Caco-2 (cell line): Measurements from ENCODE around the gene RPRD1A. TPM values are rescaled to one million over a fixed set of nuclear protein-coding genes. Genes with fewer than 3 reads are reported as not detected.

Experiments used
- BruUV-seq: library from RNA; stranded (reverse); fragments of 400-500 nt; replicated peaks from 2 replicates; lab custom pipeline; 2021; lab: Mats Ljungman, UMichigan
- CTCF ChIA-PET: fragments of 300-600 bp; sonication (Branson Sonifier 250); formaldehyde crosslinking; loops from one replicate; lab custom pipeline; 2022; ENCODE audit warnings: antibody characterized with exemption; lab: Charles Lee
- POLR2A ChIA-PET: fragments of 300-600 bp; sonication (Branson Sonifier 250); formaldehyde crosslinking; loops from one replicate; lab custom pipeline; 2022; ENCODE audit warnings: antibody characterized with exemption; lab: Charles Lee
- DNase-seq, 2 experiments: peaks; one replicate each; pipeline versions ENCODE4 v3.0.0 to v3.0.0-alpha.2; 2020 to 2022
- H3K27me3 ChIP-seq: replicated peaks from 2 replicates; pipeline ENCODE4 v1.6.0; 2011; ENCODE audit warnings: low read length; ENCODE audit not compliant: control insufficient read depth, insufficient read depth
- H3K36me3 ChIP-seq: 2 replicates; pipeline ENCODE4 v1.5.1; 2011; ENCODE audit warnings: low read length; ENCODE audit not compliant: control insufficient read depth, insufficient read depth
- H3K4me1 ChIP-seq: fragments of 250-450 bp; sonication (Bioruptor Pico); 2 replicates; pipeline ENCODE4 v1.5.1; 2020; ENCODE audit warnings: mild to moderate bottlenecking
- H3K4me3 ChIP-seq: 2 replicates; pipeline ENCODE4 v1.5.1; 2011; ENCODE audit warnings: low read depth, mild to moderate bottlenecking, control low read depth, low read length
- H3K9me3 ChIP-seq: fragments of 250-450 bp; sonication (Bioruptor Pico); 2 replicates; pipeline ENCODE4 v1.5.1; 2020; ENCODE audit warnings: mild to moderate bottlenecking, moderate library complexity
- H3K27ac Mint-ChIP-seq: one replicate; pipeline ENCODE4 v1.8.0; 2022; ENCODE audit warnings: mixed read lengths; ENCODE audit not compliant: unreplicated experiment
- H3K27me3 Mint-ChIP-seq: one replicate; pipeline ENCODE4 v1.8.0; 2022; ENCODE audit warnings: mixed read lengths; ENCODE audit not compliant: insufficient read depth, unreplicated experiment
- H3K36me3 Mint-ChIP-seq: one replicate; pipeline ENCODE4 v1.8.0; 2022; ENCODE audit warnings: mild to moderate bottlenecking, mixed read lengths; ENCODE audit not compliant: insufficient read depth, unreplicated experiment
- H3K4me1 Mint-ChIP-seq: one replicate; pipeline ENCODE4 v1.8.0; 2022; ENCODE audit warnings: low read depth, mixed read lengths; ENCODE audit not compliant: unreplicated experiment
- H3K4me3 Mint-ChIP-seq: one replicate; pipeline ENCODE4 v1.8.0; 2022; ENCODE audit warnings: mild to moderate bottlenecking, moderate library complexity, mixed read lengths; ENCODE audit not compliant: unreplicated experiment
- H3K9me3 Mint-ChIP-seq: one replicate; pipeline ENCODE4 v1.8.0; 2022; ENCODE audit warnings: mixed read lengths; ENCODE audit not compliant: unreplicated experiment
- intact Hi-C: fragments of 100-400 bp; cut with micrococcal nuclease; formaldehyde crosslinking; loops from one replicate; pipeline ENCODE4 v1.10.0; 2022; ENCODE audit not compliant: unreplicated experiment
- total RNA-seq: library from RNA; stranded (reverse); gene quantifications from 2 replicates; pipeline ENCODE4 v1.2.3, GENCODE V29; 2022
- TF ChIP-seq, protein P1 (sequence below), 2 experiments: fragments of 200-600 bp in 1 of 2; IDR thresholded peaks; 1 replicate in 1 of 2; 2 replicates in 1 of 2; pipeline versions ENCODE4 v1.5.1 to v1.8.0; 2011 to 2022; ENCODE audit warnings: antibody characterized with exemption in 1 of 2, control low read depth in 1 of 2, inconsistent platforms in 1 of 2, low read depth in 1 of 2, low read length in 1 of 2, mild to moderate bottlenecking in 1 of 2, moderate library complexity in 1 of 2; ENCODE audit not compliant: insufficient read depth in 1 of 2, severe bottlenecking in 1 of 2, unreplicated experiment in 1 of 2

The RPRD1A gene
- total RNA-seq, 1 experiment from 2014 or later: 18.9 TPM

DNA sequence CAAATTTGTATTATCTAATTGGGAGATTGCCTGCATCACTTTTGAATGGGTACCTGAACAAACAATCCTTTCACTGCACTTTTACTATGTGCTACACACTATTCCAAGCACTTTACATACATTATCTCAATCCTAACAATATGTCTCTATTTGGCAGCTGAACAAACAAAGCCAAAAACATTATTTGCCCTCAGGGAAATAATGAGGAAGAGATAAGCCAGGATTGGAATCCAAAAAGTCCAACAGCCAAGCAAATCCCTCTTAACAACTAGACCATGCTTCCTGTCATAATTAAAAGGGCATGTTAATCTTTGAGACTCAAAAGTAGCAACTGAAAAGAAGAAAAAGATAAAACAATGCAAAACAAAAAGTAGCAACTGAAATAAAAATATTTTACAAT lies 32.1 kb downstream of the RPRD1A start:
- TF ChIP-seq, protein P1, sequence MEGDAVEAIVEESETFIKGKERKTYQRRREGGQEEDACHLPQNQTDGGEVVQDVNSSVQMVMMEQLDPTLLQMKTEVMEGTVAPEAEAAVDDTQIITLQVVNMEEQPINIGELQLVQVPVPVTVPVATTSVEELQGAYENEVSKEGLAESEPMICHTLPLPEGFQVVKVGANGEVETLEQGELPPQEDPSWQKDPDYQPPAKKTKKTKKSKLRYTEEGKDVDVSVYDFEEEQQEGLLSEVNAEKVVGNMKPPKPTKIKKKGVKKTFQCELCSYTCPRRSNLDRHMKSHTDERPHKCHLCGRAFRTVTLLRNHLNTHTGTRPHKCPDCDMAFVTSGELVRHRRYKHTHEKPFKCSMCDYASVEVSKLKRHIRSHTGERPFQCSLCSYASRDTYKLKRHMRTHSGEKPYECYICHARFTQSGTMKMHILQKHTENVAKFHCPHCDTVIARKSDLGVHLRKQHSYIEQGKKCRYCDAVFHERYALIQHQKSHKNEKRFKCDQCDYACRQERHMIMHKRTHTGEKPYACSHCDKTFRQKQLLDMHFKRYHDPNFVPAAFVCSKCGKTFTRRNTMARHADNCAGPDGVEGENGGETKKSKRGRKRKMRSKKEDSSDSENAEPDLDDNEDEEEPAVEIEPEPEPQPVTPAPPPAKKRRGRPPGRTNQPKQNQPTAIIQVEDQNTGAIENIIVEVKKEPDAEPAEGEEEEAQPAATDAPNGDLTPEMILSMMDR (IDR thresholded peaks at IDR 0.05; ENCODE audit: insufficient read depth in 1 of 2, low read depth in 1 of 2, low read length in 1 of 2, severe bottlenecking in 1 of 2, unreplicated experiment in 1 of 2): no peak
- Mint-ChIP-seq H3K4me3 (no peak overlapping the region), H3K36me3 (peaks cover 11% of the 10 kb centered on the region), H3K27me3 (no peaks in the 10 kb centered on the region), H3K27ac (no peak overlapping the region), H3K9me3 (no peaks in the 10 kb centered on the region), H3K4me1 (peaks cover 10% of the 10 kb centered on the region)
- no peak overlapping the region for H3K4me3 ChIP-seq
- DNase-seq: no peak
- BruUV-seq: no TSS peak
- H3K27me3 ChIP-seq: no peaks in the 10 kb centered on the region
- intact Hi-C loops: no loop called here
- peaks cover 5% of the 10 kb centered on the region; the same call in 1 of the 2 replicates for H3K9me3 ChIP-seq
- H3K36me3 ChIP-seq: no peaks in the 10 kb centered on the region
- ChIA-PET POLR2A (no interaction called here), CTCF (no interaction called here)
- H3K4me1 ChIP-seq: no peaks in the 10 kb centered on the region; the same call in 1 of the 2 replicates

DNA sequence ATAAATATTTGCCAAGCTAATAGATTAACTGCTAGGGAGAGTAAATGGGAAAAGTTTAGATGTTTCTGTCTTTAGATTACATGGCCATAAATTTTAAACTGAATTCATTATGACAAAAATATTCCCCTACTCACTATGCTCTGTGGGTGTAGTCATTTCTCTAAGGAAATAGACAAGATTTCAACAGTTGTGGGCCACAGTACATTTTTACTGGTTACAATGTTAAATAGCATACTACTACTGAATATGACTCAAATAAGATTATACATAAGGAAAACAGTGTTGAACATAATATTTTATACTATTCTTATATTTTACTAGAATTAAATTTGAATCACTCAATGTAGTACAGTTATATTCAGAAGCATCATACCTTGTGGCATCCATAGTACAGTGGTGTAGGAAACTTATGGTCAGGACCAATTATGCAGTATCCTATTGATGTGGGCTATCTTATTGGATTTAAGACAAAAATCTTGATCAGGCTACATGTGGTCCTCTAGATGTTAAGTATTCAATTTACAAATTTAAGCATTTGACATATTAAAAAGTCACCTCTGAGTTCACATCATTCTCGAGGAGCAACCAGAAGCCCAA lies 33.0 kb downstream of the RPRD1A start:
- no peaks in the 10 kb centered on the region for H3K36me3 ChIP-seq
- POLR2A ChIA-PET: no interaction called here
- H3K4me3 ChIP-seq: no peak overlapping the region
- peaks cover 5% of the 10 kb centered on the region; the same call in 1 of the 2 replicates for H3K9me3 ChIP-seq
- CTCF ChIA-PET: no interaction called here
- H3K27me3 ChIP-seq: no peaks in the 10 kb centered on the region
- H3K4me3 Mint-ChIP-seq: no peak overlapping the region
- TF ChIP-seq, protein P1 (IDR thresholded peaks at IDR 0.05; ENCODE audit: insufficient read depth in 1 of 2, low read depth in 1 of 2, low read length in 1 of 2, severe bottlenecking in 1 of 2, unreplicated experiment in 1 of 2): no peak
- no TSS peak for BruUV-seq
- H3K4me1 Mint-ChIP-seq: peaks cover 10% of the 10 kb centered on the region
- H3K27me3 Mint-ChIP-seq: no peaks in the 10 kb centered on the region
- no peaks in the 10 kb centered on the region; the same call in 1 of the 2 replicates for H3K4me1 ChIP-seq
- peaks cover 11% of the 10 kb centered on the region for H3K36me3 Mint-ChIP-seq
- DNase-seq: no peak
- no peak overlapping the region for H3K27ac Mint-ChIP-seq
- no peaks in the 10 kb centered on the region for H3K9me3 Mint-ChIP-seq
- intact Hi-C loops: no loop called here

DNA sequence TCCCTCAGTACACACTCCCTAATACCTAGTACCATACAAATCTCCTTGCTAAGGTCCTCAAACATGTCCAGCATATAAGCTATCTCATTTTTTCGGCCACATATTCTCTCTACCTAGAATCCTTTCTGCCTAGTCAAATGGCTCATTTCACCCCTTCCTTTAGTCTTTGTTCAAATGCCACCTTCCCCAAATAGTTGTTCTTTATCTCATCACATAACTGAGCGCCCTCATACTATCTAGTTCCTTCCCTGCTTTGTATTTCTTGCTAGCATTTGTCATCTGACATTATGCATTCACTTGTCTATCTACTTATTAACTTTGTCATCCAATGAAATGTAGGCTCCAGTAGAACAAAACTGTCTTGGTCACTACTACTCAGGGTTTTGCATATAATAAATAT lies 35.5 kb downstream of the RPRD1A start:
- CTCF ChIA-PET: no interaction called here
- no peak for DNase-seq
- Mint-ChIP-seq H3K27me3 (no peaks in the 10 kb centered on the region), H3K27ac (no peak overlapping the region), H3K9me3 (no peaks in the 10 kb centered on the region), H3K4me3 (no peak overlapping the region), H3K36me3 (peaks cover 5% of the 10 kb centered on the region), H3K4me1 (peaks cover 10% of the 10 kb centered on the region)
- POLR2A ChIA-PET: no interaction called here
- H3K36me3 ChIP-seq: no peaks in the 10 kb centered on the region
- intact Hi-C loops: no loop called here
- no peak overlapping the region for H3K4me3 ChIP-seq
- TF ChIP-seq, protein P1 (IDR thresholded peaks at IDR 0.05; ENCODE audit: insufficient read depth in 1 of 2, low read depth in 1 of 2, low read length in 1 of 2, severe bottlenecking in 1 of 2, unreplicated experiment in 1 of 2): no peak
- no peaks in the 10 kb centered on the region for H3K9me3 ChIP-seq
- no TSS peak for BruUV-seq
- no peaks in the 10 kb centered on the region; the same call in 1 of the 2 replicates for H3K4me1 ChIP-seq
- H3K27me3 ChIP-seq: no peaks in the 10 kb centered on the region
